ENCODE results near the gene ABCC1.
"Not testable (repeated sequence)": the region's sequence is repeated elsewhere in the genome, so short reads cannot be mapped to it uniquely, and the experiment has no call there.

ABCC1 gene

DNA sequence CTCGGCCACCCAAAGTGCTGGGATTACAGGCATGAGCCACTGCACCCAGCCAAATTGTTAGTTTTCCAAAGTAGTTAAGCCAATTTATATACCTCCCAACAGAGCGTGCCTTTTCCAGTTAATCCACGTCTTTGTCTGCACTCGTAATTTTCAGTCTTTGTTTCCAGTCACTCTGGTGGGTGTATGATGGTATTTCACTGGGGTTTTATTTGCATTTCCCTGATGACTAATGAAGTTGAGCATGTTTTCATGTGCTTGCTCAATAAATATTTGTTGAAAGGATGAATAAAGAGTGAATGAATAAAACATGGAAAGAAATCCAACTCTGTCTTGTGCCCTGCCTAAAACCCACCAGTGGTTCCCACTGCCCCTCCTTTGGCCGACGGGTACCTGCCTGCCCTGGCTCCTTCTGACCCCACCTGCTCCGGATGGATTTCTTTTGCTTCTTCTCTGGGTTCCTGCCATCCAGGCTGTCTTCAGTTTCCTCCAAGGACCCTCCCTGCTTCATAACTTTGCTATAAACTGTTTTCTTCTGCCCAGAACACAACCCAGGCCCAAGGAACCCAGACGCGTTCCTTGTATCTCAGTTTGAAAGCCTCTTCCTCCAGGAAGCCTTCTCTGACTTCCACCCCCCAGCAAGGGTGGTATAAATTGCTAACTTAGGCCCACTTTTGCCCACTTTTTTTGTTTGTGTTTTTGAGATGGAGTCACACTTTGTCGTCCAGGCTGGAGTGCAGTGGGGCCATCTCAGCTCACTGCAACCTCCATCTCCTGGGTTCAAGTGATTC is 3.0 kb upstream of the ABCC1 start:
- peak; percentile 52 to 62 for DNase-seq (ENCODE audit: low read depth in 2 of 2)

DNA sequence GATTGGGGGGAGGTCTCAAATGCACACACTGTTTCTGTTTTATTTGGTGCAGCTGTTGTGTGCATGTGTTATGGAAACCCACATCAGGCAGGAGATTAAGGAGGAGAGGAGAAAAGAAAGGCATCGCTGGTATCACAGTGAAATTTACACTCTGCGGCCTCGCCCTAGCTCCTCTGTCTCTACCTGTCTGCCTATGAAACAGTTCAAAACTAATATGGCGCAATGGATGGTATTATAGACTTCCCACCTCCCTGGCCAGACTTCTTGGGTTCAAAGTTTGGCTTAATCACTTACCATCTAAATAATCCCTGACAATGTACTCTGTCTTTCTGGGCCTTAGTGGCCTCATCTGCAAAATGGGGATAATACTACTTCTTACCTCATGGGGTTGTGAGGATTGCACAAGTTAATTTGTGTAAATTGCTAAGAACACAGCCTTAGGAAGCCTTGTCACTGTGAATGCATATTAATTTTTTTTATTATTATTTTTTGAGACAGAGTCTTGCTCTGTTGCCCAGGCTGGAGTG is 1.4 kb upstream of the ABCC1 start:
- DNase-seq (ENCODE audit: low read depth in 2 of 2) = no peak

DNA sequence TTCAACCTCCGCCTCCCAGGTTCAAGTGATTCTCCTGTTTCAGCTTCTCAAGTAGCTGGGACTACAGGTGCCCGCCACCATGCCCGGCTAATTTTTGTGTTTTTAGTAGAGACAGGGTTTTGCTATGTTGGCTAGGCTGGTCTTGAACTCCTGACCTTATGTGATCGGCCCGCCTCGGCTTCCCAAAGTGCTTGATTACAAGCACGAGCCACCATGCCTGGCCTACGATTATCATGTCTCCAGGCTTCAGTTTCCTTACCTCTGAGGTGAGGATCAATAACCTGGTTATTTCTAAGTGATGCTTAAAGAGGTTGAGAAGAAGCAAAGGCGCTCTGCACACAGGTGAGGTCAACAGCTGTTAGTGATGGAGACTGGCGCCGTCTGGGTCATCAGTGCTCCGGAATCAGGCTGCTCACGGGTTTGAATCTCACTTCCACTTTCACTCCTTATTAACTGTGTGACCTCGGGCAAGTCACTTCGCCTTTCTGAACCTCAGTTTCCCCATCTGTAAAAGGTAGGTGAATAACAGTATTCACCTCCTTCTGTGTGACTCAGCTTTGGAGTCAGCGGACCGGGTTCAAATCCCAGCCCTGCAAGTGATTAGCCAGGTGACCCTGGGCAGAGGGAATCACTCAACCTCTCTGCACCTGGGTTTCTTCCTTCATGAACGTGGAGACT is 745 bp upstream of the ABCC1 start:
- DNase-seq (ENCODE audit: low read depth in 2 of 2) = no peak

DNA sequence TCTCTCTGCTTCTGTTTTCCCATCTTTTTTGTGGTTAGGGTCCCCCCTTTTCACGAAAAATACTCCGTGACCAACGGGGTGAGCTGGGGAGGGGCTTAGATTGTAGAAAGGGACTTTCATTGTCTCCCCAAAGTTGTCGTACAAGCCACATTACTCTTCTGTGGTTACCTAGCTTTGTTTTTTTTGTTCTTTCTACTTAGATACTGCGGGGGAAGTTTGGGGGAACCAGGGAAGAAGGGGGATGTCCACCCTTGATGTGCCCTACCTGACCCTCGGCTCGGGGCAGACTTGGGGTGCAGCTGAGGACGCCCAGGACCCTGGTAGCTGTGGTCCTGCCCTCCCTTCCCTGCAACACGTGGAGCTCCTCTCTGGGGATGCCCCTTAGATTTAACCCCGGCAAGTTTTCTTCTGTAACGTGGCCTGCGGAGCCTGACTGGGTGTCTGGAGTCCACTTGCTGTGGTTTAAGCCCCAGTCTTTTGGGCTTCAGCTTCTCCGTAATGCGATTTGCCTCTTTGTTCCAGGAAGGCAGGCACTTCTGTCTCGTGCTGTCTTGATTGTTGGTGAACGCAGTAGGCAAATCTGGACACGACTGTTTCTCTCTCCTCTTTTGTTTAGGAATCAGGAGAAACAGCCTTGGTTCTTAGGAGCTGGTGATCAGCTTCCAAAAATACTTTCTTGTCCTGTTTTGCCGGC is 892 bp downstream of the ABCC1 start:
- no peak for DNase-seq (ENCODE audit: low read depth in 2 of 2)

DNA sequence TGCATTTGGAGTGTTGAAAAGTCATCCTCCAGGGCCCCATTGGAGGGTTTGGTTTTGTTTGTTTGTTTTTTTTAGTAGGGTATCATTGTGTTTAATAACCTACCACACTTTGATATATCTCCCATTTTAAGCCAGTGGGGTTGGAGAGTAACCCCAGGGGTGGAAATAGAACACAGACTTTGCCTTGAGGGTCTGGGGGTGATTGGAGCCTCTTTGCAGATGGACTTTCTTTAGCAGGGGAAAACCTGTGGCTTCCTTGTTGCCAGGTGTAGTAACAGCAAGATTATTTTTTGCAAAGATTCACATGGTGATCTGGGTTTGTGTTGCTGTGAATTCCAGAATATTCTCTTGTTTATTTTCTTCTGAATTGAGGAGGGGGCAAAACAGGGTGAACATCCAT is 1.5 kb downstream of the ABCC1 start:
- DNase-seq (ENCODE audit: low read depth in 2 of 2) = no peak

DNA sequence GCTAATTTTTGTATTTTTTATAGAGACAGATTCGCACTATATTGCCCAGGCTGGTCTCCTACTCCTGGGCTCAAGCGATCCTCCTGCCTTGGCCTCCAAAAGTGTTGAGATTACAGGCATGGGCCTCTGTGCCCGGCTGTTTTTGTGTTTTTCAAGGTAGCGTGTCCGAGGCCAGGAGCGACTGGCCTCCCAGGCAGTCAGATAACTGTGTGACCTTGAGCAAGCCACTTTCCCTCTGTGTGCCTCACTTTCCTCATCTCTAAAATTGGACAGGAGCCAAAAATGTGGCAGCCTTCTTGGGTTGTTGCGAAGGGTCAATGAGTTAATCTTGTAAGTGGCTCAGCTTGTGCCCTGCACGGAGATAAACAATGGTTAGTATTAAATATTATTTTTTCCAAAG is 2.4 kb downstream of the ABCC1 start:
- no peak for DNase-seq (ENCODE audit: low read depth in 2 of 2)

DNA sequence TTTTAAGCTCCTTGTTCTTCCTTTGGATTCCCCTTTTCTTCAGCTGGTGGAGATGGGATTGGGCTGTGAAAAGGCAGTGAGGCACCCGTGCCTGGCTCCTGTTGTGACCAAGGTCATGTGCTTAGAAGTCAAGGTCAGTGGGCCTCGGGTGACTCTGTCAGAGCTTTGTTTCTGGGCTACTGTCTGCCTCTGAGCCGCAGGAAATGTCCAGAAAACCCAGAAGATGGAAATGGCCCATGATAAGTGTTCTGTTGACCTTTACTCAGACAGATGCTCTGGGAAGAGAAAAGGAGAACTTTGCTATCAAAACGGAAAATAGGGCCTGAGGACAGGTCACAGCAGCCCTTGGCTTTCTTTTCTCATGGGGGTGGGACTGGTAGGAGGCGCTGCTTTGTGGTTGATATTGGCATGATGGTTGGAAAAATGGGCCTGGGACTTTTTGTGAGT is 2.9 kb downstream of the ABCC1 start:
- no peak for DNase-seq (ENCODE audit: low read depth in 2 of 2)

DNA sequence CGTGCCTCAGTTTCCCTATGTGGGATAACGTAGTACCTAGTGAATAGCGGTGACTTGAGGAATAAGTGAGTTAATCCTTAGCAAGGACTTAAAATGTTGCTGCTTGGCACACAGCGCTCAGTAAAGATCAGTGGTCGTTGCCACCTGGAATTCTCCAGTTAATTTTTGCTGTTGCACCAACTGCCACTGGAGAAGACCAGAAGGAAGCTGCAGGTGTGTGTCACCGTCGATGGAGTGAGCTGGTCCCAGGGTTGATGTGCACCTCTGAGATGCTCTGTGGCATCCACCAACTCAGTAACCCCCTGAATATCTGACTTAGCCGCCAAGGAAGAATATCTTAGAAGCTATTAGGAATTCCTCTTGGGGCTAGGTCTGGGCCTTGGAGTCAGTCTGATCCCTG is 4.1 kb downstream of the ABCC1 start:
- DNase-seq (ENCODE audit: low read depth in 2 of 2) = no peak

DNA sequence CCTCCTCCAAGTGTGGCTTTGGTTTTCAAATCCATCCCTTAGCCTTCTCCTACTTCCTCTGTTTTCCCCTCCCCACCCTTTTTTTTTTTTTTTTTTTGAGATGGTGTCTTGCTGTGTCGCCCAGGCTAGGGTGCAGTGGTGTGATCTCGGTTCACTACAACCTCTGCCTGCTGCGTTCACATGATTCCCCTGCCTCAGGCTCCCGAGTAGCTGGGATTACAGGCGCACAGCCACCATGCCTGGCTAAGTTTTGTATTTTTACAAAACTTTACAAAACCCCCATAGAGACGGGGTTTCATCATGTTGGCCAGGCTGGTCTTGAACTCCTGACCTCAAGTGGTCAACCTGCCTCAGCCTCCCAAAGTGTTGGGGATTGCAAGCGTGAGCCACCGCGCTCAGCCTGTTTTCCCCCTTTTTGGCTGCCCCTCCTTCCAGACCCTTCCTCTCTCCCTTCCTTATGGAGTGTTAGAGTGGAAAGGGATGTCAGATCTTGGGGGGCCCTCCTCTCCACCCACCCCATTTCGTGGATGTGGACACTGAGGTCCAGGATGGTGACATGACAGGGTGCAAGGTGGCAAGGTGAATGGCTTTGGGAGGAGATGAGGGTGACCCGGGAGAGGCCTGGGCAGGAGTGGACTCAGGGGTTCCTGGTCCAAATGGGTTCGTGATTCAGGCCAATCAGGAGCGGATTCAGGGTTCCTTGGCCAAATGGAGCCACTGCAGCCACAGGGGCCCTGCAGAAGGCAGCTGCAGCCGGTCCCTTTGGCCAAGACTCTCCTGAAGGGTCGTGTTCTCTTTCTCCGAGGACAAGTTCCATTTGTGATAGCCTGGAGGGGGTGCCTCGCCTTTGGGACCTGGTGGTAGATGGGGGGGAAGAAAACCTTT is 4.8 kb downstream of the ABCC1 start:
- no peak for DNase-seq (ENCODE audit: low read depth in 2 of 2)

DNA sequence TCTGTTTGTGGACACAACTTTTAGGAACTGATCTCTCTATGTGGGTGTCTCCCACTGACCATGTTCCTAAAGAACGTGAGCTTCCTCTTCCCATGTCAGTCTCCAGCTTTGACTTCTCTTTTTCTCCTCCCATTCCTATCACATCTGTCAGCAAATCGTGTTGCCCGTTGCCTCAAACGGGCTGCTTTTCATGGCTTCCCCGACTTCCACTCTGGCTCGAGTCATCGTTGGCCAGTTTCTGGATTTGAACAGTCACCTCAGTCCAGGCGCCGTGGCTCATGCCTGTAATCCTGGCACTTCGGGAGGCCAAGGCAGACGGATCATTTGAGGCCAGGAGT is 5.4 kb downstream of the ABCC1 start:
- DNase-seq (ENCODE audit: low read depth in 2 of 2) = no peak

DNA sequence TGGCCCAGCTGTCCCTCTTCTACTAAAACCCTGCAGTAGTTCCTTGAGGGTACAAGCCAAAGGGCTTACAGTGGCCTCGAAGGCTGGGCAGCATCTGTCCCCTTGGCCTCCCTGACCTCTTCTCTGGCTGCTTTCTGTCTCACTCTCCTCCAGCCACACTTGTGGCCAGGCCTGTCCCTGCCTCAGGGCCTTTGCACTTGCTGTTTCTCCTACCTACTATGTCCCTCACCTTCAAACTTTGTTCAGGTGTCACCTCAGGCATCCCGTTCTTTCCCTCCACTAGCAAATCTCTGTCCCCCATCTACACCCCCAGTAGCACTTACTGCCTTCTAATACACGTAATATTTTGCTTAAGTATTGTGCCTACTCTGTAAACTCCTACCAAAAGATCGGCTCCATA is 6.0 kb downstream of the ABCC1 start:
- DNase-seq (ENCODE audit: low read depth in 2 of 2) = no peak

DNA sequence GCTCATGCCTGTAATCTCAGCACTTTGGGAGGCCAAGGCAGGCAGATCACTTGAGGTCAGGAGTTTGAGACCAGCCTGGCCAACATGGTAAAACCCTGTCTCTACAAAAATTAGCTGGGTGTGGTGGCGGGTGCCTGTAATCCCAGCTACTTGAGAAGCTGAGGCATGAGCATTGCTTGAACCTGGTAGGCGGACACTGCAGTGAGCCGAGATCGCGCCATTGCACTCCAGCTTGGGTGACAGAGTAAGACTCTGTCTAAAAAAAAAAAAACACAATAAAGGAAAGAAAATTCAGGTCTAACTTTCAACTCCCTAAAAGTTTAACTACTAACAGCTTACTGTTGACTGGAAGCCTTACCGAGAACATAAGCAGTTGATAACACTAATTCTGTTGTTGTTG is 6.7 kb downstream of the ABCC1 start:
- not testable (repeated sequence) for DNase-seq (ENCODE audit: low read depth in 2 of 2)

DNA sequence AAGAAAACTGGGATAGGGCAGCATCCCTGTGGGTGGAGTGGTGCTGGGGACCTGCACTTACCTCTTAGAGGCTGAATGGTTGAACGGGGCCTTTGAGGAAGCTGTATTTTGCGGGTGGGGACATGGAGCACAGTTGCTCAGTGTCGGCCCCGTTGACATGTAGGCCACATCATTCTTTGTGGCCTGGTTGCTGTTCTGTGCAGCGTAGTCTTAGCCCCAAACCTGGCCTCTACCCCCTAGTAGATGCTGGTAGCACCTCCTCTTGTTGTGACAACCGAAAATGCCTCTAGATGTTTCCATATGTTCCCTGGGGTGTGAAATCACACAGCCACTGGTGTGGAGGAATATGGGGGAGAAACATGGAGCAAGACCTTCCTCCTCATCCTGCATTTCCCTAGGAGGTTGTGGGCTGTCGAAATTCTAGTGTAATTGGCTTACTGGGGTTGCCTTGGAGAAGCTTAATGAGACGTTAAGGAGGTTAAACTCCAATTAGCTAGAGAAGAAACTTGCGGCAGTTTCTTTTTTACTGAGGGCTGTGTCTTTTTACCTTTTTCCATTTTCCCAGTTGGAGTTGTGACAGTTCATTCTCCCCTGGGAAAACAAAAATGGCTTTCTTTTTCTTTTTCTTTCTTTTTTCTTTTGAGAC is 9.4 kb downstream of the ABCC1 start:
- no peak for DNase-seq (ENCODE audit: low read depth in 2 of 2)

DNA sequence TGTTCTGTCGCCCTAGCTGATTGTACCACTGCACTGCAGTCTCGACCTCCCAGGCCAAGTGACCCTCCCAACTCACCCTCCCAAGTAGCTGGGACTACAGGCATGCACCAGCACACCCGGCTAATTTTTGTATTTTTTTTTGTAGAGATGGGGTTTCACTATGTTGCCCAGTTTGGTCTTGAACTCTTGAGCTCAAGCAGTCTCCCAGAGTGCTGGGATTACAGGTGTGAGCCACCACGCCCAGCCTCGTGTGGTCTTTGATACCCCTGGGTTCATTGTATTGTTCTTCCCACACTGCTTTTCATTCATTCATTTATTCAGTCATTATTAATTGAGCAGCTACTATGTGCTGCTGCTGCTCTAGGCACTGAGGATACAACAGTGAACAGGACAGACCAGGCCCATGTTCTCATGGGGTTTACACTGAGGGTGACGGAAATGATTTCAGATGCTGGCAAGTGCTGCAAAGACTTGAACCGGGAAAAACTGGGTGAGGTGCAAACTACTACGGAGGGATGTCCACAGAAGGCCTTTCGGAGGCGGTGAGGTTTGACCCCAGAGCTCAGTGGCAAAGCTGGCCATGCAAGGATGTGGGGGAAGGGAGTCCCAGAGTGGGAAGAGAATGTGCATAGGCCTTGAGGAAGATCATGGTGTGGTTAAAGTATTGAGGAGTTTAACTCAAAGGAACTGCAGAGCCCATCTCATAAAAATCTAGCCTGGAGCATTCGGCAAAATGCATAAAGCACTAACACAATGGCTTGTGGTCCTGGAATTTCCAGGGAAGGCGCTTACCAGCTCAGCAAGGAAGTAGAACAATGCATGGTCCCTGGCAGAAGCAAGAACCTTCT is 10.9 kb downstream of the ABCC1 start:
- no peak for DNase-seq (ENCODE audit: low read depth in 2 of 2)

DNA sequence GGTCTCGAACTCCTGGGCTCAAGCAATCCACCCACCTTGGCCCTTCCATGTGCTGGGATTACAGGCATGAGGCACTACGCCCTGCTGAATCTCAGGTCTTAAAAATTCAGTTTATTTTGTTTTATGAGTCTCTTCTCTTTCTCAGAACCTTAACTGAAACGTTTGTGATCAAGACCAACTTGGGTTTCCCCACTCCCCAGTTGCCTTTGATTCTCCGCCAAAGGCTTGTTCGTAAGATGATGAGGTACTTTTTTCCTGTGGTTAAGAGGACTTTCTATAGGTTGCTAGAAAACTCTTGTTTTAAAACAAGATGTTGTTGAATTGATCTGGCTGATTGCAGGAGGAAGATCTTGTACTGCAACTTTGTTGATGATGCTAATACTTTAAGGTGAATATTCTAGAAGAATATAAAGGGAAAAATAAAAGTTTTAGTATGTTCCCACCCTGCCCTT is 11.7 kb downstream of the ABCC1 start:
- no peak for DNase-seq (ENCODE audit: low read depth in 2 of 2)

DNA sequence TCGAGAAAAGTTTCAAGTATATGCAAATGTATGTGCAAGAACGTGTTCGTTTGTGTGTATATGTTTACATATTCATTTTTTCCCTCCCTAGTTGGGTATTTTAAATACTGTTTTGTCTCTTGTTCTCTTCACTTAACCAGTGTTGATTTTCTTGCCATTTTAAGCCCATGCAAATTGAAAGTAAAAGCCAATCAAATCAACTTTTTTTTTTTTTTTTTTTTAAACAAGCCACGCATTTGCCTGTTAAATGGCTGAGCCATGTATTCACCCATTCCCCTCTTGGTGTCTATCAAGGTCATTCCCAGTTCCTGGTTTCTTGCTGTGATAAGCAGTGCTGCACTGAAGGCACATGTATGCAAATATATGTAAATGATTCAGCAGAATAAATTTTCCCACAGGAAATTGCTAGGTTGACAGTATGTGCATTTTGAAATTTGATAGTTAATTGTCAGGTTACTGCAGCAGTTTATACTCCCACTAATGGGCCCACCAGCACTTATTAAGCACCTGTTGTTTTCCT is 12.2 kb downstream of the ABCC1 start:
- no peak for DNase-seq (ENCODE audit: low read depth in 2 of 2)

DNA sequence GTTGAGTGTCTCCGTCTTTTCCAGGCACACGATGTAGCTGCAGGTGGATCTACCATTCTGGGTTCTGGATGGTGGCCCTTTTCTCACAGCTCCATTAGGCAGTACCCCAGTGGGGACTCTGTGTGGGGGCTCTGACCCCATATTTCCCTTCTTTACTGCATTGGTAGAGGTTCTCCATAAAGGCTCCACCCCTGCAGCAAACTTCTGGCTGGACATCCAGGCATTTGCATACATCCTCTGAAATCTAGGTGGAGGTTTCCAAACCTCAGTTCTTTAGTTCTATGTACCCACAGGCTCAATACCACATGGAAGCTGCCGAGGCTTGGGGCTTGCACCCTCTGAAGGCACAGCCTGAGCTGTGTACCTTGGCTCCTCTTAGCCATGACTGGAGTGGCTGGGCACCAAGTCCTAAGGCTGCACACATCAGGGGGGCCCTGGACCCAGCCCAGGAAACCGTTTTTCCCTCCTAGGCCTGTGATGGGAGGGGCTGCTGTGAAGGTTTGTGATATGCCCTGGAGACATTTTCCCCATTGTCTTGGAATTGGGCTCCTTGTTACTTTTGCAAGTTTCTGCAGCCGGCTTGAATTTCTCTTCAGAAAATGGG is 14.0 kb downstream of the ABCC1 start:
- no peak for DNase-seq (ENCODE audit: low read depth in 2 of 2)

DNA sequence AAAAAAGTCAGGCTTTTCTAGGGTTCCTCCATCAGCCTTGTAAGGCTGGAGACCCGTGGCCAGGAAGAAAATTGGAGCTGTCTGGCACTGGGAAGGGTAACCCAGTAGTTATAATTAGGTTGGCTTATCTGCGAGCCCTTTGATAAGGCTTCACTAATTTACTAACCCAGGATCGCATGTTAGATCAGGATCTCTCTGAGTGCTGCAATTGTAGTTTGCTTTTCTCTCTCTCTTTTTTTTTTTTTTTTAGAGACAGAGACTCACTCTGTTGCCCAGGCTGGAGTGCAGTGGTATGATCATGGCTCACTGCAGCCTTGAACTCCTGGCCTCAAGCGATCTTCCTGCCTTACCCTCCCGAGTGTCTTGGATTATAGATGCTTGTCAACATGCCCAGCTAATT is 17.0 kb downstream of the ABCC1 start:
- no peak for DNase-seq (ENCODE audit: low read depth in 2 of 2)

DNA sequence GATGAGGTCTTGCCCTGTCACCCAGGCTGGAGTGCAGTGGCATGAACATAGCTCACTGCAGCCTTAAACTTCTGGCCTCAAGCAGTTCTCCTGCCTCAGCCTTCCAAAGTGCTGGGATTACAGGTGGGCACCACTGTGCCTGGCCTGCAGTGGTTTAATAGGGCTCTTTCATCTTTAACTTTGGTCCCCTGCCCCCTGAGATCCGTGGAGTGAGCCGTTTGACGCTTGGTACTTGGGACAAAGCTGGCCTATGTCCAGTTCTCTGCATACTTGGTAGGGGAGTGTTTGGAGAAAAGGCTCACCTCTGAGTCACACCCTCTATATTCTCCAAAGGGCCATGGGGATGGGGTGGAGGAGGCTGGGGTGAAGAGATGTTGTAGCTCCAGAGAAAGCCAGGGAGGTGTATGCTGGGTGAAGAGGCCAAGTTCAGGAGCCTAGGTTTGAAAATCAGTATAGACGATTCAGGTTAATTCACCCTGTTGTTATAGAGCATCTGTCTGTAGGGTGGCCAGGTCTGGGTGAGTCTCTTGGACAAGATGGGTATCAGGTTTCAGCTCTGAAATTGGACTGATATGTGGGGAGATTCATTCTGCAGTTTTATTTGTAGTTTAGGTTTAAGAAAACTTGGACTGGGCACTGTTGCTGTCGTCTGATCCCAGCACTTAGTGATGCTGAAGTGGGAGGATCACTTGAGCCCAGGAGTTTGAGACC is 17.6 kb downstream of the ABCC1 start:
- peak; percentile 26 to 35 for DNase-seq (ENCODE audit: low read depth in 2 of 2)

Measured in fibroblast of skin of left biceps (primary cell).